Thyroid gland (tissue), 4 donors: Measurements from ENCODE around the gene ART4.

ENCODE experiments used
- POLR2A ChIP-seq, 2 donors: fragments of 450-650 bp; IDR thresholded peaks; one replicate each; pipeline ENCODE4 v1.6.1; 2017; ENCODE audit warnings: antibody characterized with exemption in 2 of 2, mild to moderate bottlenecking in 2 of 2, moderate library complexity in 1 of 2
- TF ChIP-seq, protein P1 (sequence below), 6 experiments: fragments of 200-600 bp in 3 of 6; fragments of 450-650 bp in 3 of 6; sonication (generic) in 3 of 6; IDR thresholded peaks; one replicate each; pipeline ENCODE4 v1.5.1; 2016 to 2019; ENCODE audit warnings: antibody characterized with exemption in 6 of 6, mild to moderate bottlenecking in 2 of 6, inconsistent platforms in 1 of 6, moderate library complexity in 1 of 6

DNA sequence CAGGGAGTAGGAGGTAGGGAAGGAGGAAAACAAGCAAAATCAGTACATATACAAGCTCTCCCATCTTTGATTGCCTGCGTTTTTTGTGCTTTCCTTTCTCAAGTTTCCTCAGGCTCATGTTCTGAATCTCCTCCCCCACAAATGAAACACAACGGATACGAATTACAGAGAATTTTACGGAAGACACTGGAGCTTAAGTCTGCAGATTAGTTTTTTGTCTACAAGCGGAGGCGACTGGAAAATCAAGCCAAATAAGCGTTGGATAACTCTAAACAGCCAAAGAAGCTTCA lies 40.7 kb downstream of the ART4 start:
- TF ChIP-seq, protein P1, sequence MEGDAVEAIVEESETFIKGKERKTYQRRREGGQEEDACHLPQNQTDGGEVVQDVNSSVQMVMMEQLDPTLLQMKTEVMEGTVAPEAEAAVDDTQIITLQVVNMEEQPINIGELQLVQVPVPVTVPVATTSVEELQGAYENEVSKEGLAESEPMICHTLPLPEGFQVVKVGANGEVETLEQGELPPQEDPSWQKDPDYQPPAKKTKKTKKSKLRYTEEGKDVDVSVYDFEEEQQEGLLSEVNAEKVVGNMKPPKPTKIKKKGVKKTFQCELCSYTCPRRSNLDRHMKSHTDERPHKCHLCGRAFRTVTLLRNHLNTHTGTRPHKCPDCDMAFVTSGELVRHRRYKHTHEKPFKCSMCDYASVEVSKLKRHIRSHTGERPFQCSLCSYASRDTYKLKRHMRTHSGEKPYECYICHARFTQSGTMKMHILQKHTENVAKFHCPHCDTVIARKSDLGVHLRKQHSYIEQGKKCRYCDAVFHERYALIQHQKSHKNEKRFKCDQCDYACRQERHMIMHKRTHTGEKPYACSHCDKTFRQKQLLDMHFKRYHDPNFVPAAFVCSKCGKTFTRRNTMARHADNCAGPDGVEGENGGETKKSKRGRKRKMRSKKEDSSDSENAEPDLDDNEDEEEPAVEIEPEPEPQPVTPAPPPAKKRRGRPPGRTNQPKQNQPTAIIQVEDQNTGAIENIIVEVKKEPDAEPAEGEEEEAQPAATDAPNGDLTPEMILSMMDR (IDR thresholded peaks at IDR 0.05): no peak
- no peak for TF ChIP-seq POLR2A (IDR thresholded peaks at IDR 0.05)
